ENCODE results near the gene DNAJC30. TPM values are rescaled to one million over a fixed set of nuclear protein-coding genes. Genes with fewer than 3 reads are reported as not detected.

The DNAJC30 gene
- total RNA-seq, 1 donor from 2014 or later = 10.0 TPM

DNA sequence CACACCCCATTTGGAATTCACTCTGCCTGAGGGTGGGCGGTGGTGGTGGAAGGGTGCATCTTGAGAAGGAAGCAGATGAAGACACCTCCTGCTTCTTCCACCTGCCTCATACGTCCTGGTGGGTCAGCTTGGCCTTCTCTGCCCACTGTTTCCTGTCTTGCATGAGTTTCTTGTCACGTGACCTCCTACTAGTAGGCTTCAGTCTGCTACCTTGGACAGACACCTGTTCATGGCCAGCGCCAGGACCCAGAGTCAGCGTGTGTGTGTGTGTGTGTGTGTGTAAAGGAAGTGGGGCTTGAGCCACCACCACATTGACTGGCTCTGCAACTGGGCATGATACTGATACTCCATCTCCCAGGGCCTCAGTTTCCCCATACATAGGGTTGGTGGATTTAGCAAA, 32.7 kb downstream of the DNAJC30 start:
- no peak for DNase-seq (ENCODE audit: low spot score)
- ATAC-seq = no peak

DNA sequence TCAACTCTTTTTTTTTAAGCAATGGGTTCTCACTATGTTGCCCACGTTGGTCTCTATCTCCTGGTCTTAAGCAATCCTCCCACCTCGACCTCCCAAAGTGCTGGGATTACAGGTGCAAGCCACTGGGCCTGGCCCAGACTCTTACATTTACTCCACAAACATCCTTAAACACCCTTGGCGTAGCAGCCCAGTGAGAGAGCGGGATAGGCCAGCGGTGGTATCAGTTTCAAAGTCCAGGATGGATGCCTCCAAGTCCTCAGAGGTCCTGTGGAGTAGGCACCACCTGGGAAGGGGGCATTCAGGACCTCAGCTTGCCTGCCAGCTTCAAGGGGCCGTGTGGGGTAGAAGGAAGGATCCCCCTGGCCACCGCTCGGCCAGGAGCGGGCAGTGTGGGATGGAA, 33.7 kb downstream of the DNAJC30 start:
- DNase-seq (ENCODE audit: low spot score) = no peak
- ATAC-seq = no peak

DNA sequence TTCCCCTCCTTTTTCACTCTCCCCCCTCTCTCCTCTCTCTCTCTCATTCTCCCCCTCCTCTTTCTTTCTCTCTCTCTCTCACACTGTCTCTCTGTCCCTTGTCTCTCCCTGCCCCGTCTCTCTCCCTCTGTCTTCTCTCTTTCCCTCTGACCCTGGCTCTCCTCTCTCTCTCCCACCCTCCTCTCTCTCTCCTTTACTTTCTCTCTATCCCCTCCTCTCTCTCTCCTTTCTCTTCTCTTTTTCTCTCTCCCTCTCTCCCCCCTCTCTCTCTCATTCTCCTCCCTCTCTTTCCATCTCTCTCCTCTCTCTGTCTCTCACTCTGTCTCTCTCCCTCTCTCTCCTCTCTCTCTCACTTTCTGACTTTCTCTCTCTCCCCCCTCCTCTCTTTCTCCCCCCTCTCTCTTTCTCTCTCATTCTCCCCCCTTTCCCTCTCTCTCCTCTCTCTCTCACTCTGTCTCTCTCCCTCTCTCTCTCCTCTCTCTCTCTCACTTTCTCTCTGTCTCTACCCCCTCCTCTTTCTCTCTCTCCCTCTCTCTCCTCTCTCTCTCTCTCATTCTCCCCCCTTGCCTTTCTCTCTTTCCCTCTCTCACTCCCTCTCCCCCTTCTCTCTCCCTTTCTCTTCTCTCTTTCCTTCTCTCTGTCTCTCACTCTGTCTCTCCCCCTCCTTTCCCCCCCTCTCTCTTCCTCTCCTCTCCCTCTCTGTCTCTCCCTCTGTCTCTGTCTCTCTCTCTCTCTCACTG, 34.5 kb downstream of the DNAJC30 start:
- ATAC-seq (no peak), DNase-seq (ENCODE audit: low spot score) (no peak)

DNA sequence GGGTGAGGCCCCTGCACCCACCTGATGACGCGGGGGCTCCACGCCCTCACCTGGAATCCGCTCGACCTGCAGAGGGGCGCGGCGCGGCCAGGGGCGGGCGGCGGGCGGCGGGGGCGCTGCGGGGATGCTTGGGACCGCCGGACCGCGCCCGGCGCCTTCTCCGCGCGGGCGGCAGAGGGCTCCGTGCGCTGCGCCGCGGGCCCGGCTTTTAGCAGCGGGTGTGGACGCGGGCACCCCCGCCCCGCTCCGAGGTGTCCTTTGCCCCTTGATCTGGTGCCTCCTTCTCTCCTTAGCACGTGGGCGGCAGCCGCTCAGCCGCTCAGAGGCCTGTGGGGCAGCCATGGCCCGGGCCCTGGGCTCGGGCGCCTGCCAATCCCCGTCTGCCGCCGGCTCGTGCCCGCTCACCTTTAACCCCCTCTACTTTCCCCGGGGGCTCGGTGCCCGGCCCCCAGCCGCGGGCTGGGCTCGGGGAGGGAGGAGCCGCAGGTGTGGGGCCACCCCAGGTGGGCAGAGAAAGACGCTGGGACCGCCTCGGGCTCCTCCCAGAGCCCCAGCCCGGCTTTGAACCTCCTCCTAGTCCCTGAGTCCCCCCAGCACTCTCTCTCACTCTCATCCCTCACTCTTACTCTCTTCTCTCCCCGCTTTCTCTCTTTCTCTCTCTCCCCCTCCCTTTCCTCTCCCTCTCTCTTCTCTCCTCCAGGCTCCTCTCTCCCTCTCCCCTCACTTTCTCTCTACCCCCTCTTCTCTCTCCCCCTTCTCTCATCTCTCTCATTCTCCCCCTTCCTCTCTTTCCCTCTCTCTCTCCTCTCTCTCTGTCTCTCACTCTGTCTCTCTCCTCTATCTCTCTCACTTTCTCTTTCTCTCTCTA, 35.3 kb downstream of the DNAJC30 start:
- ATAC-seq (peak; percentile 83), DNase-seq (ENCODE audit: low spot score) (peak; percentile 96)

DNA sequence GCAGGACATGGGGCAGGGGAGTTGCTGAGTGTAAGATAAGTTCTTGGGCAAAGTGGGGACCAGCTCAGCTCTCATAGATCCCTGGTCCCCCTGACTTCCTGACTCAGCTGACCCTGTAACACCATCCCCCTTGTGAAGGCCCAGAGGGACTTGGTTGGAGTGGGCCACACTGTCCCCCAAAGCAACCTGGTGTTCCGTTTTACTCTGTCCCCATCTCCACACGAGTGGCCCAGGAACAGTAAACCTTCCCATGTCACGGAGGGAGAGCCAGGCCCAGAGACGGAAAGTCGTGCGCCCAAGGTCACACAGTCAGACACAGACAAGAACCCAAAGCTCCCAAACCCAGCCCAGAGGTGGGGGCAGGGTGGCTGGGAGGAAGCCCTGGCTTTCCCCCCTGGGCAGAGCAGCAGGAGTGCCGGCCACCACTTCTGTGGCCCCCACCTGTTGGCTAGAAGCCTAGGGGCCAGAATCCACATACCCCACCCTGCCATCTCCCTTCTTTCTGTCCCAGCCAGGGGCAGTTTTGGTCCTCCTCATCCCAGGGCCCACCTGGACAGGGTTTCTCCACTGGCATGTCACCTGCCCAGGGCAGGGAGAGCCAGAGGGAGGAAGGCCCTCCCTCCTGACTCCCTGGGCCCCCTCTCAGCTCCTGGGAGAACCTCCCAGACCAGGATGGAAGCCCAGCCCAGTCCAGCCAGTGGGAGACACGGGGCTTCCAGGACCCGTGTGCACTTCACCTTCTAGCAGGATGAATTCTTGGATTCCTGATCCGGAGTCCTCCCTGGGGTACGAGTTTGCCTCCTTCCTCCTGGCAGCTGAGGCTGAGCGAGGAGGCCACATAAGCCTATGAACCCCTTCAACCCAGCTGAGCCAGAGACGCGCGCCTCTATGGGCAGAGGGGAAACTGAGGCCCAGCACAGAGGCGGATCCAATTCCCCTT, 36.2 kb downstream of the DNAJC30 start:
- DNase-seq (ENCODE audit: low spot score) (no peak), ATAC-seq (no peak)

DNA sequence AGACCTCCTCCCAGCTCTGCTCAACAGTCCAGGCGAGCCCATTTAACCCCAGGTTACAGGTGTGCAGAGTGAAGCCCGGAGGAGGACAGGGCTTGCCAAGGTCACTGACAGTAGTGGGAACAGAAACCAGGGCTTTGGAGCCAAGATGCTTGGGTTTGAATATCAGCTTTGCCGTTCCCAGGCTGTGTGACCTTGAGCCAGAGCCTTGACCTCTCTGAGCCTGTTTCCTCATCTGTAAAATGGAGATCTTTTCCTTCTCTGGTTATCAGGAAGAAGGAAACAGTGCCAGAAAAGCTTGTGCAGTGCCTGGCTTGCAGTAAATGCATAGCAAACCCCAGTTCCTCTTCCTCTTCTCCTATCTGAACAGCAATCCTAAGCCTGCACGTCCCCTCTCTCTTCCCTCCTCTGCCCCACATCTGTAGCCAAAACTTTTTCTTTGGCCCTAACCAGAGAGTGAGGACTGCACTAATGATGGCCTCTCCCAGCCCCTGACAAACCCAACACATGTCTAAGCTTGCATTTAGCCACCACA, 37.5 kb downstream of the DNAJC30 start:
- no peak for DNase-seq (ENCODE audit: low spot score)
- no peak for ATAC-seq

DNA sequence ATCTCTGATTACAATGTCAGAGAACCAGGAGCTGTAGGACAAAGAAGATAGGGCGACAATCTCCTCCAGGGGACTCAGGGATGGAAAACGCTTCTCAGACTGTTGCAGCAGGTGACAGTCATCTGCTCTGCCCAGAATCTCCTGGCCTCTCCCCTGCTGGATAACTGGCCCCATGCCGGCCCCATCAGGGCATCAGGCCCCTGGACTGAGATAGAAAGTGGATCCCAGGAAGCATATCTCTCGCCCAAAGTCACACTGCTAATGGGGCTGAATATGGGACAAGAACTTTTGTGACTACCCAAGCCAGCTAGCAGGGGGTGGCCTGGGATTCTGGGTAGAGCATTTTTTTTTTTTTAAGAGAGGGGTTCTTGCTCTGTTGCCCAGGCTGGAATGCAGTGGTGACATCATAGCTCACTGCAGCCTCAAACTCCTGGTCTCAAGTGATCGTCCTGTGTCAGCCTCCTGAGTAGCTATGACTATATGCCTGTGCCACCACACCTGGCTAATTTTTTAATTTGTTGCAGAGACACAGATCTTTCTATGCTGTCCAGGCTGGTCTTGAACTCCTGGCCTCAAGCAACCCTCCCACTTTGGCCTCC, 38.5 kb downstream of the DNAJC30 start:
- DNase-seq (ENCODE audit: low spot score) (no peak), ATAC-seq (no peak)

DNA sequence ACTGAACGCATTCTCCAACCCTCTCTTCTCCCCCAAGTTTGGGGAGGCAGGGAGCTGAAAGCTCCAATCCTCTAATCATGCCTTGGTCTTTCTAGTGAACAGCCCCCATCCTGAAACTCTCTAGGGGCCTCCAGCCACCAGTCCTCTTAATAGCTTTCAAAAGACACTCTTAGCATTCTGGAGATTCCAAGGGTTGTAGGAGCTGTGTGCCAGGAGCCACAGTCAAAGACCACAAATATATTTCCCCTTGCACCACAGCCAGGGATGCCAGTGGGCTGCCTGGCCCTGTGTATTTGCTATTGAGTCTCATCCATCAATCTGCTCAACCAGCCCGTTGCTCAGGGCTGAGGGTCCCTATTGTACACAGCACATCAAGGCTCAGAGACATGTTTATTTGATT, 40.4 kb downstream of the DNAJC30 start:
- no peak for DNase-seq (ENCODE audit: low spot score)
- no peak for ATAC-seq

DNA sequence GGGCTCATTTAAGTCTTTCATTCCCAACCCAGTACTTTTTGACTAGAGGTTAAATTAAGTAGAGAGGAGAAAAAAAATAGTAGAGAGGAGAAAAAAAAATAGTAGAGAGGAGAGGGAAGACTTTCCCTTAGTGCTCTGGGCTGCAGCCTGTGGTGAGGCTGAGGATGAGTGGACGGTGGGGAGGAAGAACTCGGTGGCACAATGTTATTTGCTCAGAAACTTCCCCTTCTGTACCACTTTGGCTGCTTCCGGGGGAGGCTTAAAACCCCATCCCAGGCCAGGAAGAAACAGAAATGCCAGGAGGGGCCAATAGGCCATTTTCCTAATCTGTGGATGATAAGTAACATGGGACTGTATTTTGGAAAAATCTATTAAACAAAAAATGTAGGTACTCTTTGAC, 44.3 kb downstream of the DNAJC30 start:
- ATAC-seq (no peak), DNase-seq (ENCODE audit: low spot score) (no peak)

DNA sequence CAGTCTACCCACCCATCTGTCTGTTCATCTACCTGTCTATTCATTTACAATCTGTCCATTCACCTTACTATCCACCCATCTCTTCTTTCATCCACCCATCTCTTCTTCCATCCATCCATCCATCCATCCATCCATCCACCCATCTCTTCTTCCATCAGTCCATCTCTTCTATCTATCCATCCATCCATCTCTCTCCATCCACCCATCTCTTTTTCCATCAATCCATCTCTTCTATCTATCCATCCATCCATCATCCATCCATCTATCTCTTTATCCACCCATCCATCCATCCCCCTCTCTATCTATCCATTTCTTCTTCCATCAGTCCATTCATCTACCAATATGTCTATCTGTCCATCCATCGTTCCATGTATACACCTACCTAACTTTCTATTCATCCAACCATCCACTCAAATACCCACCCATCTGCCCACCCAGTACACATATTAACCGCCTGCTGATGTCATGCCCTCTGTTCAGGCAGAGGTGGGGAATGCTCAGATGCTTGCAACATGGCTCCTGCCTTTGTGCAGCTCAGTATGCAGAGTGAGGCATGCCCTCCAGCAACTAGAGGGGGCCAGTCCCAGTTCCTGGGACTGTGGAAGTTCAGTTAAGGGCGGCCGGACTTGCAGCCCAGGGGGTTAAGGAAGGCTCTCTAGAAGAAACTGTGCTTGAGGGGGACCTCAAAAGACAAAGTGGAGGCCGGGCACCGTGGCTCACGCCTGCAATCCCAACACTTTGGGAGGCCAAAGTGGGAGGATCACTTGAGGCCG, 47.6 kb downstream of the DNAJC30 start:
- no peak for ATAC-seq

DNA sequence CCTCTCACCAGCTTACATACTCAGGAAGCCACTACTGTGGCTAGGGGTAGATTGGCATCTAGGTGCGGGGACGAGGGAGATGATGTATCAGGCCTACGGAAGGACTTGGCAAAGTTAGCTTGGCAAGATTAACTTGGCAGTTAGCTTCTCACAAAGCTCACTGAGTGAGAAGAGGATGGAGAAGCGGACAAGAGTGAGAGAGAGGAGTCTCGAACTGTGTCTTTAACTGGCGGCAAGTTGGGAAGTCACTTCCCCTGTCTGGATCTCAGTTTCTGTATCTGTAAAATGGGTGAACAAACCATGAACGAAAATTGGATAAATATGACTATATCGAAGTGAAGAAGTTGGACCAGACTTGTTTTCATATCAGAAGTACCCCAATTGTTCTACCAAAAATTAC, 49.4 kb downstream of the DNAJC30 start:
- DNase-seq (ENCODE audit: low spot score) = no peak
- ATAC-seq = peak; percentile 58

More for the DNA sequence above, 47.6 kb downstream of the DNAJC30 start:
- no peak for DNase-seq (ENCODE audit: low spot score)

DNA sequence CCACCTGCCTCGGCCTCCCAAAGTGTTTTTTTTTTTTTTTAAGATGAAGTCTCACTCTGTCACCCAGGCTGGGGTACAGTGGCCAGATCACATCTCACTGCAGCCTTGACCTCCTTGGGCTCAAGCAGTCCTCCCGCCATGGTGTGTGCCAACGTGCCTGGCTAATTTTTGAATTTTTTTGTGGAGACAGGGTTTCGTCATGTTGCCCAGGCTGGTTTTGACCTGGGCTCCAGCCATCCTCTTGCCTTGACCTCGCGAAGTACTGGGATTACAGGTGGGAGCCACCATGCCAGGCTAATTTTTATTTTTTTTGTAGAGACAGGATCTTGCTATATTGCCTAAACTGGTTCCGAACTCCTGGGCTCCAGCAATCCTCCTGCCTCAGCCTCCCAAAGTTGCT, 49.9 kb downstream of the DNAJC30 start:
- ATAC-seq (peak; percentile 75), DNase-seq (ENCODE audit: low spot score) (peak; percentile 67)

DNA sequence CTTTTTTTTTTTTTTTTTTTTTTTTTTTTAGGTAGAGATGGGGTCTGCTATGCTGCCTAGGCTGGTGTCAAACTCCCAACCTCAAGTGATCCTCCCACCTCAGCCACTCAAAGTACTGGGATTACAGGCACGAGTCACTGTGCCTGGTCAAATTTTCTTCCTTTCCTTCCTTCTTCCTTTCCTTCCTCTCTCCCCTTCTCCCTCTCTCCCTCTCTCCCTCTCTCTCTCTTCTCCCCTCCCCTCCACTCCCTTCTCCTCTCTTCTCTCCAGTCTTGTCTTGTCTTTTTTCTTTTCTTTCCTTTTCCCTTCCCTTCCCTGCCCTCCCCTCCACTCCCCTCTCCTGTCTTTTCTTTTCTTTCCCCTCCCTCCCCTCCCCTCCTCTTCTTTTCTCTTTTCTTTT, 51.7 kb downstream of the DNAJC30 start:
- no peak for ATAC-seq

More for the DNA sequence above, 51.7 kb downstream of the DNAJC30 start:
- no peak for DNase-seq (ENCODE audit: low spot score)

Other genes with a start within 250 kb of the DNAJC30 start
- 0.08 TPM for gene FZD9, start 249.7 kb downstream of the DNAJC30 start, total RNA-seq
- gene BAZ1B, start 161.2 kb downstream of the DNAJC30 start, total RNA-seq = 21.5 TPM
- gene BCL7B, start 125.8 kb downstream of the DNAJC30 start, total RNA-seq = 21.9 TPM
- 16.1 TPM for gene TBL2, start 104.9 kb downstream of the DNAJC30 start, total RNA-seq
- gene MLXIPL, start 58.9 kb downstream of the DNAJC30 start, total RNA-seq = 457 TPM
- 2.6 TPM for gene VPS37D, start 15.6 kb downstream of the DNAJC30 start, total RNA-seq
- gene BUD23, start 144 bp upstream of the DNAJC30 start, total RNA-seq = 28.2 TPM
- gene STX1A, start 36.2 kb upstream of the DNAJC30 start, total RNA-seq = 2.9 TPM
- gene ABHD11, start 55.3 kb upstream of the DNAJC30 start, total RNA-seq = 6.9 TPM
- gene CLDN3, start 86.8 kb upstream of the DNAJC30 start, total RNA-seq = 28.9 TPM
- 1.7 TPM for gene CLDN4, start 147.5 kb upstream of the DNAJC30 start, total RNA-seq
- 0.96 TPM for gene METTL27, start 159.1 kb upstream of the DNAJC30 start, total RNA-seq
- gene TMEM270, start 177.7 kb upstream of the DNAJC30 start, total RNA-seq = not detected